Measurements from ENCODE around the gene MORF4L2.

GRCh38 chrX:103640401-103641155 lies 45.9 kb downstream of the MORF4L2 start:
- TF ChIP-seq POLR2A (IDR thresholded peaks at IDR 0.05) = no peak
- TF ChIP-seq, protein P1, sequence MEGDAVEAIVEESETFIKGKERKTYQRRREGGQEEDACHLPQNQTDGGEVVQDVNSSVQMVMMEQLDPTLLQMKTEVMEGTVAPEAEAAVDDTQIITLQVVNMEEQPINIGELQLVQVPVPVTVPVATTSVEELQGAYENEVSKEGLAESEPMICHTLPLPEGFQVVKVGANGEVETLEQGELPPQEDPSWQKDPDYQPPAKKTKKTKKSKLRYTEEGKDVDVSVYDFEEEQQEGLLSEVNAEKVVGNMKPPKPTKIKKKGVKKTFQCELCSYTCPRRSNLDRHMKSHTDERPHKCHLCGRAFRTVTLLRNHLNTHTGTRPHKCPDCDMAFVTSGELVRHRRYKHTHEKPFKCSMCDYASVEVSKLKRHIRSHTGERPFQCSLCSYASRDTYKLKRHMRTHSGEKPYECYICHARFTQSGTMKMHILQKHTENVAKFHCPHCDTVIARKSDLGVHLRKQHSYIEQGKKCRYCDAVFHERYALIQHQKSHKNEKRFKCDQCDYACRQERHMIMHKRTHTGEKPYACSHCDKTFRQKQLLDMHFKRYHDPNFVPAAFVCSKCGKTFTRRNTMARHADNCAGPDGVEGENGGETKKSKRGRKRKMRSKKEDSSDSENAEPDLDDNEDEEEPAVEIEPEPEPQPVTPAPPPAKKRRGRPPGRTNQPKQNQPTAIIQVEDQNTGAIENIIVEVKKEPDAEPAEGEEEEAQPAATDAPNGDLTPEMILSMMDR (IDR thresholded peaks at IDR 0.05) = no peak

Measured in uterus (tissue), 2 donors.